Measurements from ENCODE around the gene CTBP2.
"Not testable (repeated sequence)": the region's sequence is repeated elsewhere in the genome, so short reads cannot be mapped to it uniquely, and the experiment has no call there.

CTBP2 gene

GRCh38 chr10:124997771-124998623 is 162.4 kb downstream of the CTBP2 start:
- DNase-seq (ENCODE audit: low read depth in 3 of 3), result no peak

- DNase-seq (ENCODE audit: low read depth in 3 of 3), result no peak
Observed at GRCh38 chr10:124997306-124997705, 163.1 kb downstream of the CTBP2 start.

DNA sequence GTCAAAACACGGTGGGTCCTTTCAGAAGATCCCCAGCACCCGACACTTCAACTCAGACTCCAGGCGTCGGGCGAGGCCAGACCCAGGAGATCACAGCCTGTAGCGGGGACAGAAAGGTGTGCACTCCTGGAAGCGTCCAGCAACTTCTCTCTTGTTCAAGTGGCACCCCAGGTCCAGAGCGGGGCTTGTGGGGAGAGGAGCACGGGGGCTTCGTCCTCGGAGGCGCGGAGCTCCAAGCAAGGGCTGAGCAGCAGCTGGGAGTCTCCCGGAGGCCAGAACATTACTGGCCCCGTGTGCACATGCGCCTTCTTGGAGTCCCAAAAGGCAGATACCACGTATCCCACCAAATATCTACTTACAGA is 163.5 kb downstream of the CTBP2 start:
- DNase-seq (ENCODE audit: low read depth in 3 of 3), result no peak

DNA sequence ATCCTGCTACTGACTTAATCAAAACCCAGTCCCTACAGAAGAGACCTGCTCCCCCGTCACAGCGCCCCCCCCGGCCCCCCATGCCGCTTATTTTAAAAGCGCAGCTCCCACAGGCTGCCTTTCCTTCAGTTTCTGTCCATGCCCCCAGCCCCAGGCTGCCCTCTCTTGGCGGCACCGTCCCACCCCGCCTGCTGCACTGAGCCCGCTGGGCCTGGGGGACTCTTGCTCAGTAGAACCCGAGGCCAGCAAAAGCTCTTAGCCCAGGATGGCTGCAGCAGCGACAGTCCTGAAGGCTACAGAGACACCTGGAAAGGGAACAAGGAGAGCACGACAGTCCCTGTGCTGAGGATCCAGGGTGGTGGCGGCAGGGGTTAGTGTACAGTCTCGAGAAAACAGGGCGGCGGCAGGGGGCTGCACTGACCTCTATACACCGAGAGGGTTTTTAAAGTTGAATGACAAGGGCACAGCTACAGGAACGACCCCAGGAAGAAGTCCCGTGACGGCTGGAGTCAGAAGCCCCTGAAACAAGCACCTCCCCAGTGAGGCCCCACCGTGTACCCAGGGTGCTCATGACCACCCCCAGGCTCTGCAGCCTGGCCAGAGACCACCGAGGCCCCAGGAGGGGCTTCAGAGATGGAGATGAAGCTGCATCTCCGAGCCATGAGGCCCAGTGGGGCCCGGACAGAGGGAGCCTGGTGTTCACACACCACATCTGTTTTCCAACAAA is 164.1 kb downstream of the CTBP2 start:
- DNase-seq (ENCODE audit: low read depth in 3 of 3), result no peak

- no peak for DNase-seq (ENCODE audit: low read depth in 3 of 3)
Observed at GRCh38 chr10:124995605-124996004, 164.8 kb downstream of the CTBP2 start.

DNA sequence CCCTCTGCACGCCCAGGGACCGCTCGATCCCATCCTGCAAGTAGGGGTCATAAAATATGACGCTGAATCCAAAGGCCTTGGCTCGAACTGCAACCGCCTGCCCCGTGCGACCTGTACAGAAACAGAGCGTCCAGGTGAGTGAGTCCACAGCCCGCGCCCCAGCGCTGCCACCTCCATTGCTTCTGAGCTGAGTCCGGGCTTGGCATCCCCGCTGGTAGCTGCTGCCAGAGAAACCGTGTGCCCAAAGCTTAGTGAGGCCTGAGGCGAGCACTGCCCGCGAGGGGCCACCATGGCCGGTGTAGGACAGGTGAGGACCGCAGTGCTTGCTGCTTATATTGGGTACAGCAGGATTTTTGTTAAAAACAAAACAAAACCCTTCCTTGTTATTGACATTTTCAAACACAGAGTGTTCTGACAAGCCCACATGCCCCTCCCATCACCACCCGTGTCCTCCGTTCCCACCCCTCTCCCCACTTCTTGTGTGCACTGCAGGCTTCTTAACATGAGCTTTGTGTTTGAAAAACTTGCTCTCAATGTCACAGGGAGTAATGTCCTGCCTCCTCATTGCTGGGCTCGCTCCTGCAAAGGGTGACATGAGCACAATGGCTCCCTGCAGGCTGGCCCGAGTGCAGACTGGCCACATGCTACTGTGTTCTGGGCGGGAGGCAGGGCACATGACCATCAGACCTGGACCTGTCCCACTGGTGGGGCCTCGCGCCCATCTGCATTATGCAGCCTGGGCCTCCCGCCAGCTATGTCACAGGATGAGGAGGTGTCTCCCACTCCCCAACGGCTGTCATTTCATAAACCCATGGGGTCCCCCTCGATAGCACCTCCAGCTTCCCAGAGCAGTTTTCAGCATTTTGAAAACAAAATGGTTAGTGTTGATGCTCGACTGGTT is 165.5 kb downstream of the CTBP2 start:
- no peak for DNase-seq (ENCODE audit: low read depth in 3 of 3)

DNA sequence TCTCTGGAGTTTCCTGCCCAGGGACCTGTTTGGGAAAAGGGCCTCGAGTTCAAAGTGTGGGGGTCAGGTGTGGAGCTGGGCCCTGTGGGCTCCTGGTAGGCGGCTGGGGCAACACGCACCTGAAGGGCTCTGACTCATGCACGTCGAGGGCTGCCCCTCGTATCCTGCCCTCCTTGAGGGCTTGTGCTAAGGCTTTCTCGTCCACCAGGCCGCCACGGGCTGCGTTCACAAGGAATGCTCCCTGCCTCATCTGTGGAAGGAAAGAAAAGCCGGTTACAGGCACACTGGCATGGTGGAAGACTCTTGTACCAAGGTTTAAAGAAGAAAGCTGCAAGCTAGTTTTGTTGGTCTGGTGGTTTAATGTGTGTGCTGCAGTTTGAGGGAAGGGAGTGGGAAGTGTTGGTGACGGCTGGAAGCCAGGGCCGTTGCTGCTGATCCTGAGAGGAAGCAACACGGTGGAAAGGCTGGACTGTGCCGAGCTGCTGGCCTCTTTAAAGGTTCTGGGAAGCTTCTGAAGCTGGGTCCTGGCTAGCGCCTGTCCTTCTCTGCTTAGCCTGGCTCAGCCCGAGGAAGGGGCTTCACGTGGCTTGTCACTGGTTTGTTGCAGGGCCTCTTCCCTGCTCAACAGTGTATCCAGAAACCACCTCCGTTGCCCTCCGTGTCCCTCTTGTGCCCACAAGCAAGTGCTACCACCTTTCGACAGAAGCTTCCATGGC is 166.5 kb downstream of the CTBP2 start:
- no peak for DNase-seq (ENCODE audit: low read depth in 3 of 3)

- DNase-seq (ENCODE audit: low read depth in 3 of 3), result no peak
Observed at GRCh38 chr10:124993345-124993708, 167.0 kb downstream of the CTBP2 start.

- no peak for DNase-seq (ENCODE audit: low read depth in 3 of 3)
Observed at GRCh38 chr10:124992462-124993344, 167.7 kb downstream of the CTBP2 start.

GRCh38 chr10:124991835-124992234 is 168.5 kb downstream of the CTBP2 start:
- DNase-seq (ENCODE audit: low read depth in 3 of 3), result no peak

DNA sequence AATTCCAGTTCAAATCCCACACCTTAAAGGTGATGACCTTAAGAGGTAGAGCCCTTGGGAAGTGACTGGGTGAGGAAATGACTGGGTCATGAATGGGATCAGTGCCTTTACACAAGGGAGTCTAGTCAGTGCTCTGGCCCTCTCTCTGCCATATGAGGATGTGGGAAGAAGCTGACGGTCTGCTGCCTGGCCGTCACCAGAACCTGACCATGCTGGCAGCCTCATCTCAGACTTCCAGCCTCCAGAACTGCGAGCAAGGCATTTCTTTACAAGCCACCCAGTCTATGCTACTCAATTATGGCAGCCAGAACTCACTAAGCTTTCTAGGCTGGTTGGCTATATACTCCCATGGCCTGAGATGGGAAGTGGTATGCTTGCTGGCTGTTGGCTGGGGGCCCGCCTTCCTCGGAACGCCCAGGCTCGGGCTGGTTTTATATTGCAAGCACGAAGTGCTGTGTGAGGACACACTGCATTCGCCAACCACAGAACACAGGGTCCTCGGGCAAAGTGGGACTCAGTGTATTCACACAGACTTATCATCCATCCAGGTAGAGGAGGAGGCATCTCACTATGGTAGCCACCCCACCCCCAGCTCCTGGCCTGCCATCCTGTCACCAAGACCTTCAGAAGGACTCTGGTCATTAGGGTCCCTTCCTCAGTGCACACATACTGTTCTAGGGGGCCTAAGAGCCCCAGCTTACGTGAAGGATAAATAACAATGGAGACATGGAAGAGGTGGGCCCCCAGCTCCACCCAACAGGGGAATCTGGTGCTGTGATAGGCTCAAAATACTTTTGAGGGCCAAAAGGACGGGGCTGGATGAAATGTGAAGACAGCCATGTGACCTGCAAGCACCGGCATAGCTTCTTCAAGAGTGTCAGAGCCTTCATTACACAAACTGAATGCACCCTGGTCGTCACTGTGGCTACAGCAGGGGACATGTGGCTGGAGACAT is 169.4 kb downstream of the CTBP2 start:
- no peak for DNase-seq (ENCODE audit: low read depth in 3 of 3)

DNA sequence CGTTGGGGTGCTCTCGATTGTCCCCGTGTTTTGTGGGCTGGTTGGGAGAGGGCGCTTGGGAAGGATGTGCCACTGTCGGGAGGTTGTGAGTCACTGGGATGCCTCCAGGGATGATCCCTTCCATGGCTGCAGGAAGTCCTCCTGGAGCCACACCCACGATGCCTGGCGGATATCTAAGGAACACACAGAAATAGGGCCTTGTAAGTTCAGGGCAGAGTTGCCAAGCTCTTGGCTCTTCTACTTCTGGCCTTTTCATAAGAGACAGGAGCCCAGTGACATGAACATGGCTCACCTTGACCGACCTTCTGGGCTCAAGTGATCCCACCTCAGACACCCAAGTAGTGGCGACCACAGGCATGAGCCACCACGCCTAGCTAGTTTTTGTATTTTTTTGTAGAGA is 170.8 kb downstream of the CTBP2 start:
- no peak for DNase-seq (ENCODE audit: low read depth in 3 of 3)

- DNase-seq (ENCODE audit: low read depth in 3 of 3), result not testable (repeated sequence)
Observed at GRCh38 chr10:124988753-124989152, 171.6 kb downstream of the CTBP2 start.

DNA sequence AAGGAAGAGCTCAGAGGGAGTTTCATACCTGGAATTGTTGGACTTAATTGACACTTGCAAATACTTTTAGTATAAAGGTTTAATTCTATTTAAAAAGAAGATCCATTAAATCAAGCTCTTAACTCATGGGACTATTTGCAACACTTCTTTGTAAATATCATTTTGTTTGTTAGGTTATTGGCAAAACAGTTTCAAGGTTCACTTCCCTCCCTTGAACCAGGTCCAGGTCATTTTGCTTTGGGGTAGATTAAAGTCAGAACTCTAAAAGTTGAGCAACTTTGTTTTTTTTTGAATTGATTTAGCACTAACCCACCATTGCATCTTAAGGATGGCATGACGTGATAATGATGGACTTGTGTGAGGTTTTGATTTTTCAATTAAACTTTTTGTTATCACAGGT is 172.6 kb downstream of the CTBP2 start:
- no peak for DNase-seq (ENCODE audit: low read depth in 3 of 3)

GRCh38 chr10:124985162-124985561 is 175.2 kb downstream of the CTBP2 start:
- DNase-seq (ENCODE audit: low read depth in 3 of 3), result no peak

GRCh38 chr10:124984376-124984775 is 176.0 kb downstream of the CTBP2 start:
- no peak for DNase-seq (ENCODE audit: low read depth in 3 of 3)

GRCh38 chr10:124983321-124983720 is 177.0 kb downstream of the CTBP2 start:
- no peak for DNase-seq (ENCODE audit: low read depth in 3 of 3)

DNA sequence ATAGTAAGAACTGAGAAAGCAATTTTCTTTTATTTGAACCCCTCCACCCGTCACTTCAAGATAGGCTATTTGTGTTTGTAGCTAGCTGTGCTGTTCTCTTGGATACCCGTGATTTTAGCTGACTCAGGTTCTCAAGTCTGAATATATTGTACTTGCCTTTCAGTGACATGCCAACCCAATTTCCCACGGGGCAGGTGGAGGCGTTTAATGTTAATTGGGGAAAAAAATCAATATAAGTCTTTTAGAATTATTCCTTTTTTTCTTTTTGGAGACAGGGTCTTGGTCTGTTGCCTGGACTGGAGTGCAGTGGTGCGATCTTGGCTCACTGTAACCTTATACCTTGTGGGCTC is 182.0 kb downstream of the CTBP2 start:
- no peak for DNase-seq (ENCODE audit: low read depth in 3 of 3)

- no peak for DNase-seq (ENCODE audit: low read depth in 3 of 3)
Observed at GRCh38 chr10:124977648-124978375, 182.6 kb downstream of the CTBP2 start.
